Medulla oblongata (tissue), 1 donor: ENCODE results near the gene KIZ.
A peak's percentile ranks its signal among the peaks of the same experiment; 100 is the strongest.

Experiments
- DNase-seq: peaks from one replicate; pipeline ENCODE4 v3.0.0-alpha.2; 2015; ENCODE audit errors: extremely low spot score

The KIZ gene

GRCh38 chr20:21265261-21266190, 139.6 kb downstream of the KIZ start:
- DNase-seq = no peak

- DNase-seq = no peak
Measured at GRCh38 chr20:21266191-21266536, 140.3 kb downstream of the KIZ start.

DNA sequence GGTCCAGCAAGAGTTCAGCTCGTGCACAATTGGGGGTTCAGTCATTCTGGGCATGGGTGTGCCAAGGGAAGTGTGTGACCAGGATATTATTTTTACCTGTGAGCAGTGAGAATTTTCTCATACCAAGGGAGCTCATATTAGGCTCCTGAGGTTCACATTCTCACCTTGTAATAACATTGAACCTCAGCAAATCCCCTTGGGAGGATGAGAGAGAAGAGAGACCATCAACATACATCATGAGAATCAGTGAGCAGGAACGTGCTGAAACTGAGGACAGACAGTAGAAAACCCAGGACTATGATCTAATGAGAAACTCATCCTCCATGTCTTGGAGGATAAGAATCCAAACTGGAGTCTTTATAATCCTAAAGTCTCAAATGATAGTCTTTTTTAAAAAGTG, 143.9 kb downstream of the KIZ start:
- no peak for DNase-seq

DNA sequence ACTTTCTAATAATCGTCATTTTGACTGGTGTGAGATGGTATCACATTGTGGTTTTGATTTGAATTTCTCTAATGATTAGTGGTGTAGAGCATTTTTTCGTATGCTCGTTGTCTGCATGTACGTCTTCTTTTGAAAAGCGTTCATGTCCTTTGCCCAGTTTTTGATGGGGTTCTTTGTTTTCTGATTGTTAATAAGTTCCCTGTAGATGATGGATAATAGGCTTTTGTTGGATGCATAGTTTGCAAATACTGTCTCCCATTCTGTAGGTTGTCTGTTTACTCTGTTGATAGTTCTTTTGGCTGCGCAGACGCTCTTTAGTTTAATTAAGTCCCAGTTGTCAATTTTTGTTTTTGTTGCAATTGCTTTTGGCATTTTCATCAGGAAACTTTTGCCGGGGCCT, 144.9 kb downstream of the KIZ start:
- DNase-seq = peak; percentile 17

DNA sequence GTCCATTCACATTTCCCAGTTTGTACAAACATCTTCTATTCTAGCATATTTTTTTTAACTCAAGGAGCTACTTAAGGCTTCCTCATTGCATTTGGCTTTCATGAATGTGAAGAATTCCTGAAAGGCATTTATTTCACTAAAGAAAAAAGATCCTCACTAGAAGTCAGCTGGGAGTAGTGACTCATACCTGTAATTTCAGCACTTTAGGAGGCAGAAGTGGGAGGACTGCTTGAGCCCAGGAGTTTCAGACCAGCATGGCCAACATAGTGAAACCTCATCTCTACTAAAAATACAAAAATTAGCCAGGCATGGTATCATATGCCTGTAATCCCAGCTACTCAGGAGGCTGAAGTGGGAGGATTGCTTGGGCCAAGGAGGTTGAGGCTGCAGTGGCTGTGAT, 146.4 kb downstream of the KIZ start:
- no peak for DNase-seq

GRCh38 chr20:21272679-21273078, 146.8 kb downstream of the KIZ start:
- DNase-seq = no peak

- no peak for DNase-seq
Measured at GRCh38 chr20:21273755-21274386, 148.0 kb downstream of the KIZ start.

GRCh38 chr20:21278829-21279228, 152.9 kb downstream of the KIZ start:
- DNase-seq = no peak

GRCh38 chr20:21279706-21280521, 154.0 kb downstream of the KIZ start:
- DNase-seq = no peak

DNA sequence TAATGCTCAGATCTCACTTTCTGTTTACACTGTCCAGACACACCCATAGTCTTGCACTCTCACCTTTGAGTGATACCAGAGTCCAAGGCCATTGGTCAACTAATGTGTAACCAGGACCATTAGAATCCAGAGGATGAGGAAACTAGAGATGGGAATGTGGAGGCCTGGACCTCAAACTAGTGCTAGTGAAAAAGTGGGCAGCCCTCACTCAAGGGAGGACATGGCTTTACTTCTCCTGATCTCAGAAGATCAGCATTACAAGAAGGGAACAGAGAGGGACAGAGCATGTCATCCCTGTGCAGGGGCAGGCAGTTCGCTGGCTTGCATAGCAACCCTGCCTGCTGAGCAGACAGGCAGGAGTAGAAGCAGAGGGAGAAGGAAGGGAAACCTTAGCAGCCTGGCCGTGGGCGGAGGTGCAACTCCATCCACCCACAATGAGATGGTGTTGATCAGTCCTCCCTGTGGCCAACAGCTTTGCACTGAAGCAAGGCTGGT, 154.7 kb downstream of the KIZ start:
- no peak for DNase-seq

DNA sequence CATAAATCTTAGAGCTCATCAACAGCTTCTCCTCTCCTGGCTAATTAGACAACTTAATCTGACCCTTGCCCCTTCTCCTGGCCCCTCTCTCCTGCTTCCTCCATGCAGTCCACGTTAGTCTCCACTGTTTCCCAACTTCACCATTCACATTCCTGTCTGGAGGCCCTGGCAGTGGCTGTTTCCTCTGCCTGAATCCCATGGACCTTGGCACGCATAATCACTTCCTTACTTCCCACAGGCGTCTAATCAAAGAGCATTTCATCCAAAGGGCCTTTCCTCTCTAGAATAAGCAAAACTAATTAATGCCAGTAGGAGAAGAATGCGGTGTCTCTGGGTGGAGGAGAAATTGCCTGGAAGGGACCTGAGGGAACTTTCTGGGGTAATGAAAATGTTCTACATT, 160.9 kb downstream of the KIZ start:
- DNase-seq = no peak

DNA sequence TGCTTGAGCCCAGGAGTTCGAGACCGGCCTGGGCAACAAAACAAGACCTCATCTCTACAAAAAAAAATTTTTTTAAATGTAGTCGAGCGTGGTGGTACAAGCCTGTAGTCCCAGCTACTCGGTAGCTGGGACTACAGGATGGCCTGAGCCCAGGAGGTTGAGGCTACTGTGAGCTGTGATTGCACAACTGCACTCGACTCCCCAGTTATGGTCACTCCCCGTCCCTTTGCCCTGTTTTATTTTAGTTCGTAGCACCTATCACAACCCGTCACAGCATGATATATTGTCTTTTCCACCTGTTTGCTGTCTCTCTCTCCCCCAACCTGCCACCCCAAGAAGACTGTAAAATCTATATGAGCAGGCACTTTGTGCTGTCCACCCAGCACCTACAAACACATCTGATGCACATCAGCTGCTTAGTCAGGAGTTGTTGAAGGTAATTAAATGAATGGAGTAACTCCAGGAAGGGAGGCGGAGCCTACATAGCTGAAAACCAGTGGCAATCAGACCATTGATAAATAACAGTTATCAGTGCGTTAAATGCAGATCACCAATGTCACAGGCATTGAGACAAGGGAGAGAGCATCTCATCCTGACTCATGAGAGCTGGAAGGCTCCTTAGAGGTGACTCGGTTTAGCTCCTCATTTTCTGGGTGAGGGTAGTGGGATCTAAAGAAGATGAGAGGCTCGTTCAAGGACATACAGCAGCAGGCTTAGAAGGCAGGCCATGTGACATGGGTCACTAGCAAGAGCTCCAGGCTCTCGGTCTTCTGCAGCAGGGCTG, 162.9 kb downstream of the KIZ start:
- DNase-seq = no peak

GRCh38 chr20:21289651-21290050, 163.8 kb downstream of the KIZ start:
- DNase-seq = no peak

DNA sequence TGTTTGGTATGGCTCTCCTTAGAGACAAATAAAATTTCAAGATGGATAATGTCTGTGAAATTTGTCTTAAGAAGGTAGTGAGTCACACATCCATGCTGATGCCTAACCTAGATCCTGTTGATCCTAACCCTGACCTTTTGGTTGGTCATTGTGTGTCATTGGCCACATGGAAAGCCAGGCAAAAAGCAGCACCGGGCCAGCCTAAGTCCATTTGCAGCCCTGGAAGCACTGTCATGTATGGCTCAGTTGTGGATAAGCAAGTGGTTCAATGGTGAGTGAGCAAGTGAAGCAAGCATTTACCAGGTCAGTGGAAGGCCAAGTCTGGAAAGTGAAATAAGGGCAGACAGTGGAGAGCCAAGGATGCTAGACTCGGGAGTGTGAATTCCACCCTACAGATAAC, 165.1 kb downstream of the KIZ start:
- no peak for DNase-seq

- DNase-seq = no peak
Measured at GRCh38 chr20:21294755-21295154, 168.9 kb downstream of the KIZ start.
